IMR-90 (cell line): Measurements from ENCODE around the gene TREH. TPM values are rescaled to one million over a fixed set of nuclear protein-coding genes. Genes with fewer than 3 reads are reported as not detected.

ENCODE experiments used
- ATAC-seq: fragments of 200-7000 bp; cut with Tn5 transposase; 2 replicates; pipeline ENCODE4 v1.9.1; 2020; ENCODE audit warnings: low read depth, mild to moderate bottlenecking, moderate library complexity
- BruUV-seq: library from RNA; stranded (reverse); fragments of 400-500 nt; replicated peaks from 2 replicates; lab custom pipeline; 2021; lab: Mats Ljungman, UMichigan
- CTCF ChIA-PET: fragments of 300-600 bp; formaldehyde crosslinking; extraction: SDS; loops from one replicate; lab custom pipeline; 2021; ENCODE audit warnings: antibody characterized with exemption; lab: Yijun Ruan, JAX
- POLR2A ChIA-PET: fragments of 300-600 bp; sonication (Branson Sonifier 250); formaldehyde crosslinking; loops from one replicate; lab custom pipeline; 2022; ENCODE audit warnings: antibody characterized with exemption; ENCODE audit not compliant: unreplicated experiment; lab: Charles Lee
- DNase-seq: peaks from one replicate; pipeline ENCODE4 v3.0.0; 2013
- H2AFZ ChIP-seq: replicated peaks from 2 replicates; pipeline ENCODE3; 2013; ENCODE audit warnings: low read length, mild to moderate bottlenecking; ENCODE audit not compliant: poor library complexity
- H2AK5ac ChIP-seq: 2 replicates; pipeline ENCODE4 v1.6.1; 2013; ENCODE audit warnings: low read depth, low read length, inconsistent platforms
- H2AK9ac ChIP-seq: replicated peaks from 2 replicates; pipeline ENCODE3; 2013; ENCODE audit warnings: mild to moderate bottlenecking, low read depth, low read length, moderate library complexity; ENCODE audit not compliant: poor library complexity
- H2BK120ac ChIP-seq: 2 replicates; pipeline ENCODE4 v1.6.1; 2013; ENCODE audit warnings: low read depth, low read length, inconsistent platforms
- H2BK15ac ChIP-seq: 3 replicates; pipeline ENCODE4 v1.6.1; 2013; ENCODE audit warnings: low read depth, low read length, inconsistent platforms
- H2BK20ac ChIP-seq: 2 replicates; pipeline ENCODE4 v1.6.1; 2013; ENCODE audit warnings: low read depth, mild to moderate bottlenecking, inconsistent platforms, low read length, moderate library complexity
- H2BK5ac ChIP-seq: 2 replicates; pipeline ENCODE4 v1.6.1; 2013; ENCODE audit warnings: mild to moderate bottlenecking, low read depth, low read length, inconsistent platforms; ENCODE audit not compliant: poor library complexity, severe bottlenecking
- H3K14ac ChIP-seq: replicated peaks from 2 replicates; pipeline ENCODE4 v1.6.1; 2013; ENCODE audit warnings: low read depth, low read length, inconsistent platforms
- H3K18ac ChIP-seq: 2 replicates; pipeline ENCODE4 v1.6.1; 2013; ENCODE audit warnings: low read depth, low read length, control low read depth
- H3K23ac ChIP-seq: 2 replicates; pipeline ENCODE4 v1.6.1; 2013; ENCODE audit warnings: low read depth, low read length, inconsistent platforms
- H3K27ac ChIP-seq: 2 replicates; pipeline ENCODE4 v1.5.1; 2013; ENCODE audit warnings: mild to moderate bottlenecking, control low read depth, low read length; ENCODE audit not compliant: insufficient read depth
- H3K27me3 ChIP-seq: 2 replicates; pipeline ENCODE4 v1.6.1; 2013; ENCODE audit warnings: low read length; ENCODE audit not compliant: control insufficient read depth, insufficient read depth
- H3K36me3 ChIP-seq: 2 replicates; pipeline ENCODE4 v1.6.1; 2013; ENCODE audit warnings: low read length, mixed read lengths; ENCODE audit not compliant: control insufficient read depth, insufficient read depth
- H3K4ac ChIP-seq: 2 replicates; pipeline ENCODE4 v1.6.1; 2013; ENCODE audit warnings: low read depth, low read length, inconsistent platforms
- H3K4me1 ChIP-seq: 2 replicates; pipeline ENCODE4 v1.6.1; 2013; ENCODE audit warnings: low read length, mixed read lengths; ENCODE audit not compliant: control insufficient read depth, insufficient read depth
- H3K4me2 ChIP-seq: 2 replicates; pipeline ENCODE4 v1.6.1; 2013; ENCODE audit warnings: low read depth, mild to moderate bottlenecking, control low read depth, low read length, moderate library complexity
- H3K4me3 ChIP-seq: 2 replicates; pipeline ENCODE4 v1.5.1; 2013; ENCODE audit warnings: low read depth, mild to moderate bottlenecking, control low read depth, low read length, moderate library complexity; ENCODE audit not compliant: insufficient read depth
- H3K56ac ChIP-seq: 2 replicates; pipeline ENCODE4 v1.6.1; 2013; ENCODE audit warnings: low read length, inconsistent platforms; ENCODE audit not compliant: insufficient read depth; ENCODE audit errors: extremely low read depth
- H3K79me1 ChIP-seq, 2 experiments: 2 replicates each; pipeline ENCODE4 v1.6.1; 2013; ENCODE audit warnings: low read length in 2 of 2, inconsistent platforms in 1 of 2, low read depth in 1 of 2
- H3K9ac ChIP-seq: 2 replicates; pipeline ENCODE4 v1.6.1; 2013; ENCODE audit warnings: low read depth, low read length, control low read depth
- H3K9me1 ChIP-seq: 2 replicates; pipeline ENCODE4 v1.6.1; 2013; ENCODE audit warnings: low read length, inconsistent platforms; ENCODE audit not compliant: insufficient read depth
- H3K9me3 ChIP-seq: 2 replicates; pipeline ENCODE4 v1.6.1; 2013; ENCODE audit warnings: low read length; ENCODE audit not compliant: control insufficient read depth, insufficient read depth
- H4K20me1 ChIP-seq: 2 replicates; pipeline ENCODE4 v1.6.1; 2013; ENCODE audit warnings: low read length, inconsistent platforms; ENCODE audit not compliant: insufficient read depth
- H4K5ac ChIP-seq: 2 replicates; pipeline ENCODE4 v1.6.1; 2013; ENCODE audit warnings: mild to moderate bottlenecking, low read depth, low read length, control low read depth
- H4K8ac ChIP-seq, 2 experiments: 2 replicates each; pipeline ENCODE4 v1.6.1; 2013; ENCODE audit warnings: low read depth in 2 of 2, low read length in 2 of 2, control low read depth in 1 of 2, inconsistent platforms in 1 of 2
- H4K91ac ChIP-seq: 2 replicates; pipeline ENCODE4 v1.6.1; 2013; ENCODE audit warnings: low read depth, low read length, inconsistent platforms; ENCODE audit not compliant: insufficient read depth
- BHLHE40 ChIP-seq: fragments of 150-350 bp; IDR thresholded peaks from 2 replicates; pipeline ENCODE4 v1.6.1; 2016; ENCODE audit warnings: mild to moderate bottlenecking, low read depth, low read length
- CEBPB ChIP-seq: IDR thresholded peaks from 2 replicates; pipeline ENCODE4 v1.6.1; 2012; ENCODE audit warnings: low read depth, low read length, improper control_type of control experiment
- ELK1 ChIP-seq: fragments of 150-350 bp; IDR thresholded peaks from 2 replicates; pipeline ENCODE4 v1.6.1; 2016; ENCODE audit warnings: low read depth, mild to moderate bottlenecking, low read length, moderate library complexity, borderline replicate concordance
- FOS ChIP-seq: fragments of 150-350 bp; IDR thresholded peaks from 2 replicates; pipeline ENCODE4 v1.6.1; 2016; ENCODE audit warnings: low read depth, low read length
- MAFK ChIP-seq: IDR thresholded peaks from 2 replicates; pipeline ENCODE4 v1.6.1; 2012; ENCODE audit warnings: low read depth, low read length, improper control_type of control experiment
- RAD21 ChIP-seq: IDR thresholded peaks from 2 replicates; pipeline ENCODE4 v1.6.1; 2012; ENCODE audit warnings: low read length, improper control_type of control experiment
- SMC3 ChIP-seq: fragments of 150-350 bp; IDR thresholded peaks from 2 replicates; pipeline ENCODE4 v1.6.1; 2016; ENCODE audit warnings: low read depth, mild to moderate bottlenecking, antibody characterized with exemption, low read length, moderate library complexity
- USF2 ChIP-seq: fragments of 150-350 bp; IDR thresholded peaks from 2 replicates; pipeline ENCODE4 v1.6.1; 2017; ENCODE audit warnings: mild to moderate bottlenecking, antibody characterized with exemption, low read length, low read depth
- WGBS, 2 experiments: methylation state at CpG; one replicate each; pipeline versions ENCODE4 v1.1.5 to v1.1.7; 2013; ENCODE audit warnings: missing lambda C conversion rate in 2 of 2; ENCODE audit not compliant: insufficient read length in 1 of 2; ENCODE audit errors: extremely low coverage in 2 of 2; 5-methylcytosine and 5-hydroxymethylcytosine counted together
- dilution Hi-C: fragments of 300-500 bp; cut with HindIII; formaldehyde crosslinking; loops from one replicate; pipeline ENCODE4 v1.14.3; 2018; ENCODE audit warnings: low sequenced_read_pairs; ENCODE audit not compliant: unreplicated experiment
- in situ Hi-C: fragments of 300-500 bp; cut with MboI; formaldehyde crosslinking; loops from 3 replicates; pipeline ENCODE4 v1.14.3; 2019; ENCODE audit warnings: low sequenced_read_pairs, inconsistent platforms, mixed read lengths
- intact Hi-C: fragments of 100-400 bp; cut with micrococcal nuclease; formaldehyde crosslinking; loops from 2 replicates; pipeline ENCODE4 v1.10.0; 2022
- polyA plus RNA-seq, 3 experiments: library from polyadenylated mRNA; depleted of rRNA; stranded (reverse); fragments of >200 nt; gene quantifications; 2 replicates each; pipeline ENCODE4 v1.2.3, GENCODE V29; 2012; ENCODE audit warnings: low replicate concordance in 1 of 3
- total RNA-seq: library from RNA; depleted of rRNA; stranded (reverse); fragments of >200 nt; gene quantifications from 2 replicates; pipeline ENCODE4 v1.2.3, GENCODE V29; 2012

The TREH gene
- total and polyA plus RNA-seq, 2 of the 4 experiments (the other 2 are of a cell fraction) = not detected

- no peak overlapping the region for H4K91ac ChIP-seq
- no peak overlapping the region for H2AK5ac ChIP-seq
- no peaks in the 10 kb centered on the region for H3K79me1 ChIP-seq
- no peak overlapping the region for H3K4me2 ChIP-seq
- intact Hi-C loops = no loop called here
- in situ Hi-C loops = no loop called here
- no peak for TF ChIP-seq USF2
- TF ChIP-seq FOS = no peak
- TF ChIP-seq SMC3 = no peak
- TF ChIP-seq ELK1 = no peak
- no peak for TF ChIP-seq MAFK
- no peak for TF ChIP-seq BHLHE40
- TF ChIP-seq CEBPB = no peak
- TF ChIP-seq RAD21 = no peak
- H3K36me3 ChIP-seq = no peaks in the 10 kb centered on the region
- H4K5ac ChIP-seq = no peak overlapping the region
- no peak overlapping the region for H2BK20ac ChIP-seq
- no peaks in the 10 kb centered on the region for H3K9me3 ChIP-seq
- ChIA-PET POLR2A (interaction anchor here (0.5 kb wide), 1 partner anchor 379 kb away, joined by 3 read pairs; no protein-coding TSS in a partner anchor), CTCF (interaction anchor here (0.7 kb wide), 1 partner anchor 10 kb away, joined by 5 read pairs; no protein-coding TSS in a partner anchor)
- H2AK9ac ChIP-seq = no peak overlapping the region
- dilution Hi-C loops = no loop called here
- H3K4me3 ChIP-seq = no peak overlapping the region
- no peak overlapping the region for H2BK15ac ChIP-seq
- no peak overlapping the region for H3K4ac ChIP-seq
- no peaks in the 10 kb centered on the region for H4K20me1 ChIP-seq
- H3K23ac ChIP-seq = no peak overlapping the region
- no peak overlapping the region for H2AFZ ChIP-seq
- H2BK5ac ChIP-seq = no peak overlapping the region
- no peak overlapping the region for H2BK120ac ChIP-seq
- no peak overlapping the region for H3K56ac ChIP-seq
- 84% methylated on average over 3 of the region's 12 CpGs; no CpG with 5 or more reads in 1 of the 2 experiments for WGBS, 2 experiments
- peaks cover 29% of the 10 kb centered on the region for H3K27me3 ChIP-seq
- no peaks in the 10 kb centered on the region for H3K9me1 ChIP-seq
- DNase-seq (no peak), ATAC-seq (no peak)
- no peak overlapping the region for H3K27ac ChIP-seq
- no peaks in the 10 kb centered on the region for H3K4me1 ChIP-seq
- no TSS peak for BruUV-seq
- no peak overlapping the region for H3K14ac ChIP-seq
- no peak overlapping the region for H3K18ac ChIP-seq
- no peak overlapping the region for H4K8ac ChIP-seq
- no peak overlapping the region for H3K9ac ChIP-seq
These were observed 26.5 kb upstream of the TREH start for GRCh38 chr11:118705791-118706545.
